Measurements from ENCODE around the gene DHX15.

The DHX15 gene

DNA sequence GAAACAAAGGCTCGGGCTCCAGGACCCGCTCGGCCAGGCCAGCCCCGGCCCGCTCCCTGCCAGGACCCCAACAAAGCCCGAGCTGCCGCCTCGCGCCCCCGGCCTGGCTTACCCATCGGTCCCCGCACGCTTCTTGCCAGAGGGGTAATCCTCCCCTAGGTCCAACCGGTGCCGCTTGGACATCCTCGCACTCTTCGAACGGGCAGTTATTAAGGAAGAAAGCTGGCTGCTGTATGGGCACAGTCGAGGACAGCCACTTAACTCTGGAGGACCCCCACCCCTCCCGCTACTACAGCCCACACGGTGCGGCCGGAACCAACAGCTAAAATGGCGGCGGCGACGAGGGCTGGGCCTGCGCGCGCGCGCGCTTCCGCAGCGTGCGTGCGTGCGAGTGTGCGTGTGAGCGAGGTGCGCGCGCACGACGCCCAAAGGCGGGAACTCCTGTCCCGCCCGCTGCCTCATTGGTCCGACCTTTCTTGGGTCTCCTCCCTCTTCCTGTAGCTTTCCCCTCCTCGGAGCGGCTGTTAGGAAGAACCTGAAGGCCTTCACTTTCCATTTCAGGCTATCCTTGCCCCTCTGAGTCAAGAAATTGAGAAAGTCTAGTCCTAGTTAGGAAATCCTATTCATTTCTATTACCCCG lies at the start of gene DHX15:
Gene DHX15, minus strand, starts transcription at position 344 of the 640 bp plus-strand sequence. Its CDS starts 161 bp downstream, at position 183.
- peak within 1 kb of the TSS; percentile 94 for H3K4me3 ChIP-seq (ENCODE audit: low read depth, low read length)

DNA sequence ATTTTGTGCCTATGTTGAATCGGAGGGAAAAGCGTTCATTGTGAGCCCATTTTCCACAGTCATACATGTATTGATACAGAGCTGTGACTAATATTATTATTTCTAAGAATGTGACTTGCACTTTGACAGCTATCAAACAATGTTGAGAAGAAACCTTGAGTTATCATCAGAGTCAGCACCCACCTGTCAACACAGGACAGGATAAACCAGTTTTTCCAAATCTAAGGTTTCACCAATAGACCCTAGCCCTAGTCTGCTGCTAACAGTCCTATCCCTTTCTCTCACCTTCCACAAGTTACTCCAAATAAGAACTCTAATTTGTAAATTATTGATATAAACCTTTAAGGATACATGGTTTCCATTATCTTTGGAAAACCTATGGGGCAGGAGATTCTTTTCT lies 47.7 kb upstream of the DHX15 start:
- no peak overlapping the region for H3K4me3 ChIP-seq (ENCODE audit: low read depth, low read length)

DNA sequence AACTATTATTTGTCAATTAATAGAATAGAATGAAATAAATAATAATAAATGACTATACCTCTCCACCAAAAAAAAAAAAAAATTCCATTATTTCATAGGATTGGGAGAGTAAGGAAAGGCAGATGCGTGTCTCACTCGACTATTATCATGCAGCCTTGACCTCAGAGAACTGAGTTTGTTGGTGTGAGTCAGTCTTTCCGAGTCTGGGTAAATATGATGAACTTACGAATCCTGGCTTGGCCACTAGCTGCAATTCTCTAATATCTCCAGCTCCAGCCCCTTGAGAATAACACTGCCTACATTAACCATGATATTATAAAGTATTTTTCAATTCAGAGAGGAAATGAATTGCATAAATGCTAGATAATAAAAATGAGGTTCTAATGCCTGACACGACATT lies 46.6 kb upstream of the DHX15 start:
- H3K4me3 ChIP-seq (ENCODE audit: low read depth, low read length), result no peak overlapping the region

DNA sequence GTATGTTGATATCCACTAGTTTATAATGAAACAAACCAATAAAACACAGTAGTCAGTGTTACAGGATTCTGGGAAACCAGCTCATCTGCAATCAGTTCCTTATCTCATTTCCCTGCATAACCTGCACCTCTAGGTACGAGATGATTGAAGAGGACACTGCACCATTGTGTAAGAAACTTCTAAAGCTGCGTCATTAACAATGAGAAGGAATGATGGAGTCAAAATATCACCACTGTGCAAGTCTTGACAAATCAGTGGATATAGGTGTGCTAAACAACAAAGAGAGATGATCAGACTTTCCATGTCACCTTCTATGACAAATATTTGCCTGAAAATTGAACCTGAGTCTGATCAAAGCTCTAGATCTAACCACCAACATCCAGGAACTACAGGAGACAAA lies 40.7 kb upstream of the DHX15 start:
- no peak overlapping the region for H3K4me3 ChIP-seq (ENCODE audit: low read depth, low read length)

DNA sequence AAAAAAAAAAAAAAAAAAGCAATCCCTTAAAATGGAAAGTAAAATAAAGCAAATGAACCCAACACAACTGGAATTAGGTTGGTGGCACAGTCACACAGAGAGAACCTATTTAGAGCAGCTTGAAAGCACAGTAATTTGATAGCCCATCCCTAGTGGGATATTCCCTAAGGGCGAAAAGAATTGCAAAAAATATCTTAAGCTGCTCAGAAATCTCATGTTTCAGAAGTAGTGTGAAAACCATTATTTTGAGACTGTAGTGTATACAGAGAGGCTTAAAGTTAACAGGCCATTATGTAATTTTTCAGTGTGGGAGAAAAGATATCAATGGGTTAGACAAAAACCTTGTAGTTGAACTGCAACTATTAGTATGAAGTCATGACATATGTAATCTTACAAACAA lies 40.0 kb upstream of the DHX15 start:
- no peak overlapping the region for H3K4me3 ChIP-seq (ENCODE audit: low read depth, low read length)

DNA sequence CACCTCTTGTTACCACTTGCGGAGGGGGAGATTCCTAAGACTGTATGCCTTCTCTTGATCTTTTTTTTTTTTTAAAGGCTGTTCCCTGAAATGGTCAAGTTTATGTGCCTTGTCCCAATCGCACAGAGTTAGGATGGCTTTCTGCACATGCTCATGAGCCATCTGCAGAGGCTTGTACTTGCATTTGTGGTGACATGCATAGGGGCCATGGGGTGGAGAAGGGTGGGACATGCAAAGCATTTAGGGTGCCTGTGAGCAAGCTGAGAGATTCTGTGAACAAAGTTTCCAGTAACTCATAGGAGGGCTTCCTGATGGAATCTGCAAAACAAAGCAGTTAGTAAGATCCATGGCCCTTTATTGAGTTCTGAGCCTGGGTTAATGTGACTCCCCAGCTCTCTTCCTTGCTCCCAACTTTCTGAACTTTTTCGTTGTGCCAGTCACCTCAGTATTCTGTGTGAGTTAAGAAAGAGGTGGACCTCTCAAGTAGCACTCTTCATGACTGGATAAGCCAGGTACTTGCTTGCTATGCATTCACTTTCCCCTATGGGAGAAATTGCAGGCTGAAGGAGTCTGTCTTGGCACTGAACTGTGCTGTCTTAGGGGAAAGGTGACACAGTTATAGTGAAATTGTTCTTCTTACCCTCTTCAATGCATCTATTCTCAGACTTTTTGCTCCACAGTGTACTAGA lies 37.9 kb upstream of the DHX15 start:
- H3K4me3 ChIP-seq (ENCODE audit: low read depth, low read length), result no peak overlapping the region

DNA sequence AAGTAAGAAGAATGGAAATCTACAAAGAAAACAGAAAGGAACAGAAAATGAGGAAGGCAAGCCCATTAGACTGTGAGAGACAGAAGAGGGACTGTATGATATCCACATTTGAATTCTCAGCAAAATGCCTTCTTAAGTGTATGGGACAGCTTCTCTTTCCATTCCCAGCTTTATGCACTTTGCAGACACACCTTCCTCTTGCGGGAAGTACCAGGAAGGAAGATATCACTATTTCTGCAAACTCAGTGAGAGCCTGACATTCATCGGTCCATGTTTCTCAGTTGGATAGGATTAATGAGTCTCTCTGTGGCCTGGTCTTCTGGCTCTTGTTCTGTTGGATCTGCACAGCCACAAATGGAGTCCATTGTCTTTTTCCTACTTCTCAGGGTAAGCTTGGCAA lies 31.6 kb upstream of the DHX15 start:
- no peak overlapping the region for H3K4me3 ChIP-seq (ENCODE audit: low read depth, low read length)

DNA sequence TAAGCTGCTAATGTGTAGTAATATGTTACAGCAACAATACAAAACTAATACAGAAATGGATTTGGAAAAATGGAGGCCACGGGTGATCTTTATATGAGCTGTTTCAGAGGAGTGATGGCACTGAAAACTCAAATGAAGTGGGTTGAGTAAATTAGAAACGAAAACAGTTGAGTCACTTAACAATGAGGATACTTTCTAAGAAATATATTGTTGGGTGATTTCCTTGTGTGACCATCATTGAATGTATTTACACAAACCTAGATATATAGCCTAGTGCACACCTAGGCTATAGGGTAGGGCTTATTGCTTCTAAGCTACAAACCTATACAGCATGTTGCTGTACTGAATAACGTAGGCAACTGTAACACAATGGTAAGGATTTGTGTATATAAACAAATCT lies 30.5 kb upstream of the DHX15 start:
- no peak overlapping the region for H3K4me3 ChIP-seq (ENCODE audit: low read depth, low read length)

DNA sequence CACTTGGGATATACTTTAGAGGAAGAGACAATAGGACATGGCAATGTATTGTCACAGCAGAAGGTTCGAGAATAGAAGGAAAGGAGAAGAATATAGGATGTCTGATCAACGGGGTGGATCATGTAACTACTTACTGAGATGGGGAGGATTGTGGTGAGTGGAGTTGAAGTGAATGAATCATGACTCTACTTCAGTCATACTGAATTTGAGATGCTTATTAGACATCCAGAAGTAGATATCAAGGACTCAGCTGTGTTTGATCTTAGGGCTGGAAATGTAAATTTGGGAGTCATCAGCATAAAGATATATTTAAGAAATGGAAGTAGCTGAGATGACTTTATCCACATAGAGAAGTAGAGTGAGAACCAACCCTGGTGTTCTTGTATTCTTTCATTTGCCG lies 29.1 kb upstream of the DHX15 start:
- H3K4me3 ChIP-seq (ENCODE audit: low read depth, low read length), result no peak overlapping the region

DNA sequence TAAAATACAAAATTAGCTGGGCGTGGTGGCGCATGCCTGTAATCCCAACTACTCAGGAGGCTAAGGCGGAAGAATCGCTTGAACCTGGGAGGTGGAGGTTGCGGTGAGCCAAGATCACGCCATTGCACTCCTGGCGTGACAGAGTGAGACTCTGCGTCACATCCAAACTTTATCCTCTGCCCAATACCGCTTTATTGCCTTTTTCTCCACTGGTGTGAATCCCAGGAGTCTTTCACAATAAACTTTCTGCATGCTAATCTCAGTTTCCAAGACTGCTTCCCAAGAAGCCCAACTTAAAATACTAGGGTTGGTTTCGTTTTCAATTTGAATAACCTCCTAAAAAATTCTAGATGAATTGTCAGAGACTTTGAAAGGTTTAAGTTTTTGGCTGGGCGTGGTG lies 27.2 kb upstream of the DHX15 start:
- no peak overlapping the region for H3K4me3 ChIP-seq (ENCODE audit: low read depth, low read length)

DNA sequence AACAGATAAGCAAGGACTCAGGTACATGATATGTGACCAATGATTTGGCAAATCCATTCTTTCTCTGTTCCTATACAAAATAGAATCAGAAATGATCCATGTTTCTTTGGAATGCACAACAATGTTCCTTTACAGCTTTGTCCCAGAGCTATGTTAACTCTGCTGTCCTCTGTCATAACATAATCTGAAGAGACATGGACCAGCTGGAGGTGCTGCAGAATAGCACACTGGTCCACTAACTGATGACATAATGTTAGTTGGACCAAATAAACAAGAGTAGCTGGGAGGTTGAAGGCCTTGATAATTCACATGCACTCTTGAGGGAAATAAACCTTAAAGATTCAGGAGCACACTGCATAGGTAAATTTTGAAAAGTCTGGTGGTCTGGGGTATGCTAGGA lies 23.0 kb upstream of the DHX15 start:
- no peak overlapping the region for H3K4me3 ChIP-seq (ENCODE audit: low read depth, low read length)

DNA sequence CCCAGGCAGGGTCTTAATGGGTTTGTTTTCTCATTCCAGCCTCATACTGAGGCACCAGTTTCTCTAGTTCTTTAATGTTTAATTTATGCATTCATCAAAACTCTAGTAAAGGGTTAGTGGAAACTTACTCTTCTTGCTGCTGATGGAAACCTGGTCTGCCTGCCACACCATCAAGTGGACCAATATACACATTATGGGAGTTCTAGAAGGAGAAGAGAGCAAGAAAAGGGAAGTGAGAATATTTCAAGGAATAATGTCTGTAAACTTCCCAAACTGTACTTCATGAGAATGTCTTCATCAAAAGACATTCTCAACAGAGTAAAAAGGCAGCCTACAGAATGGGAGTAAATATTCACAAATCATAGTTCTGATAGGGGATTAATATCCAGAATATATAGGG lies 20.9 kb upstream of the DHX15 start:
- H3K4me3 ChIP-seq (ENCODE audit: low read depth, low read length), result no peak overlapping the region

DNA sequence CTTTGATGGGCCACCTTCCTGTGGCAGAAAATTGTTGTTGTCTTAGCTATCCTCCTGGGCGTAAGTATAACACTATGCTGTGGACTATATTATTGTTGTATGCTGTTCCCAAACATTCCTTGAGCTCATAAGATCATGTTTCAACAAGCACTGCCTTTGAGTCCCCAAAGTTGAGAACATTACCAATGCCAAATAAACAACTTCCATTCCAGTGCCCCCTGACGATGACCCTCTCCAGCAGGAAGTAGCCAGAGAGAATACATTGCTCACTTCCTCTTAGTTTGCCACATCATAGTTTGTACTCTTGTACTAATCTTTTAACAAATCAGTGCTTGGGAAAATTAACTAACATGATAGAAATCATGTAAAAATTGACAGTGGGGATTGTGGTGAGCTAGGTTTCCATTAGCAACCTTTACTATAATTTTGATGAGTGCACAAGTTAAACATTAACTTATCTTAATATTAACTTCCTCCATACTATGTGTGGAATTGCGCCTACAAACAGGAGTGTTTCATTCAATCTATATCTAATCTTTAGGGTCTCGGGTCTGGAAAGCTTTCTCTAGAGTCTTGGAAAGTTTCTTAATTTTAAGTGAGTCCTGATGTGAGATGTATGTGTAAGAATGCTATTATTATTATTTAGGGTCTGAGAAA lies 20.3 kb upstream of the DHX15 start:
- H3K4me3 ChIP-seq (ENCODE audit: low read depth, low read length), result no peak overlapping the region

DNA sequence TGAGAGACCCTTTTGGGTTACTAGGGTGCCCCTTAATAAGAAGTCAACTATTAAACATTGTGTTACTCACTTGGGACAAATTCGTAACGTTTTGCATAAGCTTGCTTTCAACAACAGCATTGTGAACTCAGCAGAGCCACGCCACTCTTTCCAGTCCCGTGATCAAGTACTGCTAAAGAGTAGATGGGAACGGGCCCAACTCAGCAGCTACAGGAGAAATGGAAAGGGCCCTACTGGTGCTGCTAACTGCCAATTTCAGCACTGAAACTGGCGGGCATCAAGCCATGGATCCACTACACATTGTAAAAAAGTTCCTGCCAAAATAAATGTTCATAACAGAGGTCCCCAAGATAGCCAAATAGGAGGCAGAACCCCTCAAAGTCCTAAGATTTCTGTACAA lies 19.0 kb upstream of the DHX15 start:
- no peak overlapping the region for H3K4me3 ChIP-seq (ENCODE audit: low read depth, low read length)

DNA sequence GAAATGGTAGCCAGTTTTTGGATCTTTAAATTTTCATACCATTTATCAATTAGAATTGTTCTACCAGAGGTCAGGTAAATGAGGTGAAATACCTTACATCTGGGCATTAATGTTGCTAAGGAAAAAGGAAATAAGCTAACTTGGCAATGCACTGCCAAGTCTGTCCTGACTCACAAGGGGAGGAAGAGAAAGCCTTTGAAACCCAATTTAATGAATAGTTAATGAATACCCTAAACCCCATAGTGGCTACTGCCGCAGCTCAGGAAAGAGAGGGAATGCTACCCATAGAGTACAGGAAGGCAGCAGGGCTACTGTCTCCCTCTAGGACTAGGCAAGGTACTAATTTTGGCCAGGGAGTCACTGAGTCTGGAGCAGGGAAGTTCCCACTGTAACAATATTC lies 16.8 kb upstream of the DHX15 start:
- no peak overlapping the region for H3K4me3 ChIP-seq (ENCODE audit: low read depth, low read length)

DNA sequence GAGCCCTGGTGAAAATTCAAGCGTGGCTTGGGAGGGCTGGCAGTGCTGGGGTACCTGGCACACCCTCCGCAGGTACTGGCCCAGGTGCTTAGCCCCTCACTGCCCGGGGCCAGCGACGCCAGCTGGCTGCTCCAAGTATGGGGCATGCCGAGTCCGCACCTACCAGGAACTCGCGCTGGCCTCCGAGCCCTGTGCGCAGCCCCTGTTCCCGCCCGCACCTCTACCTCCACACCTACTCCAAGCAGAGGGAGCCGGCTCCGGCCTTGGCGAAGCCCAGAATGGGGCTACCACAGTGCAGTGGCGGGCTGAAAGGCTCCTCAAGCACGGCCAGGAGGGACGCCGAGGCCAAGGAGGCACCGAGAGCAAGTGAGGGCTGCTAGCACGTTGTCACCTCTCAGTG lies 14.9 kb upstream of the DHX15 start:
- H3K4me3 ChIP-seq (ENCODE audit: low read depth, low read length), result no peak overlapping the region

DNA sequence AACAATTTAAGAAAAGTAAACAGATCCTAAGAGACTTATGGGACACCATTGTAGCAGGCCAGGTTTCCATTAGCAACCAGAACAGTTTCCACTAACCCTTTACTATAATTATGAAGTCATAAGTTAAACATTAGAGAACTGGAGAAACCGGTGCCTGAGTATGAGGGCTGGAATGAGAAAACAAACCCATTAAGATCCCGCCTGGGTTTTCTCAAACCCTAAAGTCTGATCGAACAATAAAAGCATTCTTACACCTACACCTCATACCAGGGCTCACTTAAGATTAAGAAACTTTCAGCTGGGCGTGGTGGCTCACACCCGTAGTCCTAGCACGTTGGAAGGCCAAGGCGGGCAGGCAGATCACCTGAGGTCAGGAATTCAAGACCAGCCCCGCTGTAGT lies 13.7 kb upstream of the DHX15 start:
- H3K4me3 ChIP-seq (ENCODE audit: low read depth, low read length), result no peak overlapping the region

DNA sequence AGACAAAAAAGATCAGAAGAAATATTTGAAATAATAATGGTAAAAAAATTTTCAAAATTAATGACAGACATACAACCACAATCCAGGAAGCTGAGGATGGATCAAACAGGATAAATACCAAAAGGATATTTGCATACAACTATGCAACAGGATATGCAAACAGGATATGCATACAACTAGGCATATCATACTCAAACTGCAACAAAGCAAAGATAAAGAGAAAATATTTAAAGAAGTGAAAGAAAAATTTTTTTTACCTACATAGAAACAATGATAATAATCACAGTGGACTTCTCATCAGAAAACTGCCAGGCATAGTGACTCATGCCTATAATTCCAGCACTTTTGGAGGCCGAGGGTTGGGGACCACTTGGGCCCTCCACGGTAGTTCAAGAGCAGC lies 11.3 kb upstream of the DHX15 start:
- no peak overlapping the region for H3K4me3 ChIP-seq (ENCODE audit: low read depth, low read length)

DNA sequence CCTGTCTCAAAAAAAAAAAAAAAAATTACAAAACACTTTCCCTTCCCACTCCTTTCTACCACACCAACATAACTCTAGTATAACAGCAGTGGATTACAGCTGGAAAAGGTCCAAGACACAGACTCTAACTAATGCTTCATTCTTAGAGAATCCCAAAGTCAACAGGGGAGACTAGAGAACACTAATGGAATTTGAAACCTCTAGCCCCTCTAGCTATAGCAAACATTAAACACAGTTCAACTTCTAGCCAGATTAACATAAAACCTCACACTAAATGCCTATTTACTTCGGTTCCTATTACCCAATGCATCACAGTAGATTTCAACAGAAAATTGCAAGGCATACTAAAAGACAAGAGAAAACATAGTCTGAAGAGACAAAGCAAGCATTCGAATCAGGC lies 10.5 kb upstream of the DHX15 start:
- no peak overlapping the region for H3K4me3 ChIP-seq (ENCODE audit: low read depth, low read length)

DNA sequence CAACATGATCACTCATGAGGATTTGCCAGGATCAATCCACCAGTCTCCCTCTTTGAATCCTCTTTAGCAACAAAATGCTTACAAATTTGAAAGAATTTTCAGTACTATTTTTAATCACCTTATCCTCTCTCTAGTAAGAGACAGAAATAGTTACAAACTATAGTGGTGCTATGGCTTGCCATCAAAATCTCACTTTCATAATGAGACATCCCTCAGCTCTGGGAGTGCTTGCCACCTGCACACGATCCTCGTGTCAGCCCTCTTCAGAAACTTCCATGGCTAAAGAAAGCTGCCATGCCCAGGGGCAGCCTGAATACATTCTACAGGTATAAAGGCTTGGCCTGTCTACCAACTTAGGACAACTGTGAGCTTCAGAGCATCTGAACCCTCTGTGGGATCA lies 5.1 kb upstream of the DHX15 start:
- H3K4me3 ChIP-seq (ENCODE audit: low read depth, low read length), result no peak overlapping the region

DNA sequence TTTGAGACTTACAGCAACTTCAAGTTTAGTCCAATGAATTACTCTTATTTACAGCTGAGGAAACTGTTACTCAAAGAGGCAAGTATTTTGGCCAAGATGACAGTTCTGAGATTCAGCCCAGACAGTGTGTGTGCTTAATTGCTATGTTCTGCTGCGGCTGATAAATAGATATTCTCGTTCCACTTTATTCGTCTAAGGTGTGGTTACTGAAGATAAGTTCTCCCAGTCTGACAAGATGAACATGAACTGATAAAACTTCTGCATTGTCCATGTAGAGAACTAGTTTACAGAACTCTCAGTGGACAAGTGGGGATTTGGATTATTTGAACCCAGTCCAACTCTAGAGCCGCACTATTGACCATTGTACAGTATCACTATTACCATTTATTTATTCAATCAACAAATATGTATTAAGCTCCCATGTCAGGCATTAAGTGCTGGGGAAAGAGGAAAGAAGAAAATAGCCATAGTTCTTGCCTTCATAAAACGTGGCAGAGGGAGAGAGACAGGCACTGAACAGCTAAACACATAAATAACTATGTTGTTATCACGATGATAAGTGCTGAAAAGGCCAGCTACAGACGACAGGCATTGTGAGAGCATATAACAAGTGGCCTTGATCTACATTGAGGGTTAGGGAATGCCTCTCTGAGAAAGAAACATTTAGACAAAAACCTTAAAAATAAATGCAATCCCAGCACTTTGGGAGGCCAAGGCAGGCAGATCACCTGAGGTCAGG lies 4.0 kb upstream of the DHX15 start:
- H3K4me3 ChIP-seq (ENCODE audit: low read depth, low read length), result no peak overlapping the region

Data from iPS-11a (cell line).